GM10266 (cell line): ENCODE results near the gene ARRB1.

Source experiments
- DNase-seq: peaks from one replicate; pipeline ENCODE4 v3.0.0; 2012; ENCODE audit errors: extremely low spot score
- CTCF ChIP-seq: IDR thresholded peaks from 2 replicates; pipeline ENCODE4 v1.5.1; 2012; ENCODE audit warnings: mild to moderate bottlenecking, low read depth; ENCODE audit not compliant: control insufficient read depth, insufficient read depth; ENCODE audit errors: missing control alignments

ARRB1 gene

GRCh38 chr11:75351541-75351790 is at the start of gene ARRB1:
TSS of gene ARRB1 (minus strand) at chr11:75351661. CDS start at chr11:75351607, 54 bp downstream.
- TF ChIP-seq CTCF = no peak
- DNase-seq = peak; percentile 66

- no peak for DNase-seq
- TF ChIP-seq CTCF = no peak
Observed at GRCh38 chr11:75400146-75400865, 48.8 kb upstream of the ARRB1 start.

GRCh38 chr11:75399344-75400145 is 48.1 kb upstream of the ARRB1 start, which contains the start of gene RPS3:
TSS of gene RPS3 (plus strand) at chr11:75399518. CDS start at chr11:75399548, 30 bp downstream.
- peak; percentile 31 for TF ChIP-seq CTCF
- DNase-seq = peak; percentile 92

GRCh38 chr11:75398906-75399305 is 47.4 kb upstream of the ARRB1 start:
- no peak for DNase-seq
- no peak for TF ChIP-seq CTCF

GRCh38 chr11:75394085-75394840 is 42.8 kb upstream of the ARRB1 start:
- TF ChIP-seq CTCF = no peak
- DNase-seq = no peak

- no peak for TF ChIP-seq CTCF
- no peak for DNase-seq
Observed at GRCh38 chr11:75389925-75390324, 38.5 kb upstream of the ARRB1 start.
